ENCODE results near the gene CFAP299.
"Not testable (repeated sequence)": the region's sequence is repeated elsewhere in the genome, so short reads cannot be mapped to it uniquely, and the experiment has no call there.

Gene CFAP299

DNA sequence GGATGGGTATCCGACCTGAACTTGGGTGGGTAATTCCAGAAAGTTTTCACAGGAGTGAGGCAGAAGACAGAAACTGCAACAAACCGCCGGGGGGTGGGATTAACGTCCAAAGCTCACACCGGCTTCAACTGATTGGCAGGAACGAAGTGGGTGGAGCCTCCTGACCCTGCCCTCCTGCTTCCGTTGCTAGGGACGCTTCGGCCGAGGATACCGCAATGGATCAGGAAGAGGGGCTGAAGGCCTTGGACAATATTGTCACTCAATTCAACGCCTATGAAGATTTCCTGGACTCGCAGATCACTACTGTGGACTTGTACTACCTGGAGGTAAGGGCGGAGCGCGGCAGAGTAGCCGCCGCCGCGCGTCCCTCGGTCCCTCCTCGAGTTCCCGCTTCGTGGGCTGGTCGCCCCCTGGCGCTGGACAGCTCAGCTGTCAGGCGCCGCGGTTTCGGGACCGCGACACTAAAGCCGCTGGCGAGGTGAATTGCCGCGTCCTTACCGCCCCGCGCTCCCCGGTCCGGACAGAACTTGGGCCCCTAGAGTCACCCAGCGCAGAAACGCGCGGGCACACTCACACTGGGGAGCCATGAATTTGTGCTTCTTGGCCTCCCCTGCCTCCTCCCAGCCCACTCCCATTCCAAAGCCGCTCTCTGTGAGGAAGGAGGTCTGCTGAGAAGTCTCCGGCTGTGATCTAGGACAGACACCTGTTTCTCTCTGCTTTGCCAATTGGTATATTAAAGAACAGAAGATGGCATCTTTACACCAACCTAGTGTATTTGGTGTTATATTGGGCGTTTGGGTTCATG, at the start of gene CFAP299:
CFAP299 (plus strand) TSS at position 177 of the 805 bp plus-strand sequence.
- peak; percentile 88 for ATAC-seq
- DNase-seq = peak; percentile 77

DNA sequence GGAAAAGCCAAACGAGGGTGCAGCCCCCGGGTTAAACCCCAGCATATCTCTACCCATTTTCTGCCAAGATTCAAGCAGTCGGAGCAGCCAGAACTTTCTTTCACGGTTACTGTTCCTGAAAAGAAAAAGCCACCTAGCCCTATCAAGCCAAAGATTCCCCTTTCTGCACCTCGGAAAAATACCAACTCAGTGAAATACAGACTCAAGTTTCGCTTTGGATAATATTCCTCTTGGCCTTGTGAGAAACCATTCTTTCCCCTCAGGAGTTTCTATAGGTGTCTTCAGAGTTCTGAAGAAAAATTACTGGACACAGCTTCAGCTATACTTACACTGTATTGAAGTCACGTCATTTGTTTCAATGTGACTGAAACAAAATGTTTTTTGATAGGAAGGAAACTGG, 49.1 kb upstream of the CFAP299 start:
- ATAC-seq (no peak), DNase-seq (no peak)

DNA sequence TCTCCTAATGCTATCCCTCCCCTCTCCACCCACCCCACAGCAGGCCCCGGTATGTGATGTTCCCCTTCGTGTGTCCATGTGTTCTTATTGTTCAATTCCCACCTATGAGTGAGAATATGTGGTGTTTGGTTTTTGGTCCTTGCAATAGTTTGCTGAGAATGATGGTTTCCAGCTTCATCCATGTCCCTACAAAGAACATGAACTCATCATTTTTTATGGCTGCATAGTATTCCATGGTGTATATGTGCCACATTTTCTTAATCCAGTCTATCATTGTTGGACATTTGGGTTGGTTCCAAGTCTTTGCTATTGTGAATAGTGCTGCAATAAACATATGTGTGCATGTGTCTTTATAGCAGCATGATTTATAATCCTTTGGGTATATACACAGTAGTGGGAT, 44.9 kb upstream of the CFAP299 start:
- not testable (repeated sequence) for DNase-seq, ATAC-seq

DNA sequence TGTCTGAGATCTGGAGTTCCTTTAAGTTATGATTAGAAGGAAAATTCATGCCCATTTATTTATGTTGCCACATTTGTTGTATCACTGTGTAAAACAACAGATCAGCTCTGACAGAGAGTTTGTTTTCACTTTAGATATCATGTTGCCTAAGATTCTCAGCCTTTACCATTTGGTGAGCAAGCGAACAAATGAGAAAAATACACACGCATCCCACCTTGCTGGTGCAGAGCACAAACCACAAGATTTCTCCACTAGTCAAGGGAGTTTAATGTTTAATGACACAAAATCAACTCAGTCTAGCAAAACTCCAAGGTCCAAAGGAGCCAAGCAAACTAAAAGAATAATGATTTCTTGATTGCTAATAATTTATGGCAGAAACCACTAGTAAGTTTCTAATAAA, 41.3 kb upstream of the CFAP299 start:
- ATAC-seq = no peak

DNA sequence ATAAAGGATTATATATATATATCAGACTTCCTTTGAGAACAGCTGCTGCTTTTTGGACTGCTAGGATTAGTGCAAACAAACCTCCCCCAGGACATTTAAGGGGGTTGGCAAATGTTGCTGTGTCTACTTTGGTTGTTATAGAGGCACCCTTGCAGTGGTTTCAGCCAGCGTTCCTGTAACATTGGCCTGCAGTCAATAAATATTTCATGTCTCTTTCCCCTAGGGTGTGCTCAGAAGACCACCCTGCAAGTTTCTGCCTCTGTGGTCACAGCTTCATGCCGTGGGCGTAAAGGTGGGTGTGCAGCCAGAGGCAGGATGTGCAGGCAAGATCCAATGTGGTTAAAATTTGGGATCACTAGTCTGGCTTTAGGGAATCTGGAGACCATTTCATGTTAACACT, 40.2 kb upstream of the CFAP299 start:
- ATAC-seq (no peak), DNase-seq (no peak)

More for the DNA sequence above, 41.3 kb upstream of the CFAP299 start:
- DNase-seq = no peak

DNA sequence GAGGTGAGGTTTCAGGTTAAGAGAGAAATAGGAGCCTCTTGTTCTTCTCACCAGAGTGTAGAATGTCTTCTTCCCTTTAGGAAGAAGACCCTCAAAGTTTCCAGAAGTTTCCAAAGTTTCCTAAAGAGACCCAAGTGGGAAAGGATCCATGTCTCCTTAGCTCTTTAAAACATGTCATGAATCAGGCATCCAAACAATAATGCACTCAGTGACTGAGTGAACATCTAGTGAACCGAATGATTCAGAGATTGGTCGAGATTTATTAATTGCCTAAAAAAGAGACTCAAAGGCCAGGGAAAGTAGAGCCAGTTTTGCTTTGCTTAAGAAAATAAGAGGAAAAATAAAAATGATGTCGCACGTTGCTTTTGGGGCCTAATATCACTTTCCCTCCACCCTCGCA, 39.7 kb upstream of the CFAP299 start:
- DNase-seq = no peak
- no peak for ATAC-seq

DNA sequence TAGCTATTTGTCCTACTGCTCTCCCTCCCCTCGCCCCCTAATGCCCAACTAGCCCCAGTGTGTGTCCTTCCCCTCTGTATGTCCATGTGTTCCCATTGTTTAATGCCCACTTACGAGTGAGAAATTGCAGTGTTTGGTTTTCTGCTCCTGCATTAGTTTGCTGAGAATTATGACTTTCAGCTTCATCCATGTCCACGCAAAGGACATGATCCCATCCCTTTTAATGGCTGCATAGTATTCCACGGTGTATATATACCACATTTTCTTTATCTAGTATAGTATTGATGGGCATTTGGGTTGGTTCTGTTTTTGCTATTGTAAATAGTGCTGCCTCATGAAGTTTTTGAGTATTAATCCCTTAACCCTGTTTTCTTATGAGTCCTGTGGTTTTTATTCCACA, 33.6 kb upstream of the CFAP299 start:
- ATAC-seq = no peak
- no peak for DNase-seq

DNA sequence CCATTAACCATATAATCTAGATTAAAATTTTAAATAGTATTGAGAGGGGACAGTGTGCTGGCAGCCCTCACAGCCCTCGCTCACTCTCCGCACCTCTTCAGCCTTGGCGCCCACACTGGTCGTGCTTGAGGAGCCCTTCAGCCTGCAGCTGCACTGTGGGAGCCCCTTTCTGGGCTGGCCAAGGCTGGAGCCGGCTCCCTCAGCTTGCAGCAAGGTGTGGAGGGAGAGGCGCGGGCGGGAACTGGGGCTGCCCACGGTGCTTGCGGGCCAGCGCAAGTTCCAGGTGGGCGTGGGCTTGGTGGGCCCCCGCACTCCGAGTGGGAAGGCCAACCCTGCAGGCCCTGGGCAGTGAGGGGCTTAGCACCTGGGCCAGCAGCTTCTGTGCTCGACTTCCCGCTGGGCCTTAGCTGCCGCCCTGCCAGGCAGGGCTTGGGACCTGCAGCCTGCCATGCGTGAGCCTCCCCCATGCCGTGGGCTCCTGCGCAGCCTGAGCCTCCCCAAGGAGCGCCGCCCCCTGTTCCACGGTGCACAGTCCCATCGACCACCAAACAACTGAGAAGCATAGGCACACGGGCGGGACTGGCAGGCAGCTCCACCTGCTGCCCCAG, 32.8 kb upstream of the CFAP299 start:
- no peak for ATAC-seq
- no peak for DNase-seq

DNA sequence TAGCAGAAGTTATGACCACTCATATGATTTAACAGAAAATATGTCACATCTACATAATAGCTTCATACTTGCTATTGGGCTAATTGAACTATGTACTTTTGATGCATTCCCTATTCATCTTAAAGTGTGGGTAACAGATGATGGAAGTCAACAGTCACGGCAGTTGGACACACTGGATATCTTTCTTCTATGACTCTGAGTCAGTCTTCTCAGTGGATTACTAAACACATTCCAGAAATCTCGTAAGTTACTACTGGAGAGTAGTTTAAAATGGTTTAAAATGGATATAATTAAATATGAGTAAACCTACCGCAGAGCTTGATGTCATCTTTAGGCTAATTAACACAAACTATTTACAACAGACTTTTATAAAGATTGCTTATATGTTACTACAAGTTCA, 30.1 kb upstream of the CFAP299 start:
- DNase-seq = no peak

DNA sequence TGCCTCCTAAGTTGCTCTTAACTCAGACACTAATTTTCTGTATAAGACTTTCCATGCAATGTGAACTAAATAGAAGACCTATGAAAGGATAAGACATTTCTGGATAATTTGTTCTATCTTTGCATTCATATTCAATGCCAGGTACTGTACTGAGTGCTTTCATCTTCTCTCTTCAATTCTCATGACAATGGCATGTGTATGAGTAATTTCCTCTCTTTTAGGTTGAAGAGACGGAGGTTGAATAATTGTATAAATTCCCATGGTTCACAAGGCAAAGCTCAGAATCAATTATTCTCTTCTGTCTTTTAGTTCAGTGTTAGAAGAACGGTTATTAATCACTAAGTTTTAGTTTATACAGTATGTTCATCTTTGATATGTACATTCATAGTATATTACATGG, 29.3 kb upstream of the CFAP299 start:
- no peak for DNase-seq
- no peak for ATAC-seq

More for the DNA sequence above, 30.1 kb upstream of the CFAP299 start:
- no peak for ATAC-seq

DNA sequence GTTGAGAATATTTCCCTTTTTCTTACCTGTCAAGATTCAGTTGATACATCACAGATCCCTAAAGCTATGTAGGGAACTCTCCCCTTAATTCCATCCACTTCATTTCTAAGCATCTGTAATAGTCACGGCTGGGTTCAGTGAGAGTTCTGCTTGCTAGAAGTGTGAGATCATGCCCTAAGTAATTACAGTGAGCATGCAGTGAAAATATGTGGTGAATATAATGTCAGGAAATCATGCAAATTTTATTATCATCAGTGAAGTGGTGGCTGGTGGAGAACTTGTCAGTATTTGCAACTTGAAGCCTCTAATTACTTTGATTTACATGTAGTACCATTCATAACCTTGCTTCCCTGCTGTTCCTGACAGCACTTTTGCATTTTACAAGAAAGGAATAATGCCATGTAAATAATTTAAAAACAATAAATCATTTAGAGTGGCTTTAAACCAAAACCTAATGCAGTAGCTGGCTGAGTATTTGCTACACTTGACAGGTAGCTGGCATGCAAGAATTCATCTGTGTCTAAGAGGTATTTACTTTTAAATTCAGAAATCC, 28.3 kb upstream of the CFAP299 start:
- DNase-seq (no peak), ATAC-seq (no peak)

DNA sequence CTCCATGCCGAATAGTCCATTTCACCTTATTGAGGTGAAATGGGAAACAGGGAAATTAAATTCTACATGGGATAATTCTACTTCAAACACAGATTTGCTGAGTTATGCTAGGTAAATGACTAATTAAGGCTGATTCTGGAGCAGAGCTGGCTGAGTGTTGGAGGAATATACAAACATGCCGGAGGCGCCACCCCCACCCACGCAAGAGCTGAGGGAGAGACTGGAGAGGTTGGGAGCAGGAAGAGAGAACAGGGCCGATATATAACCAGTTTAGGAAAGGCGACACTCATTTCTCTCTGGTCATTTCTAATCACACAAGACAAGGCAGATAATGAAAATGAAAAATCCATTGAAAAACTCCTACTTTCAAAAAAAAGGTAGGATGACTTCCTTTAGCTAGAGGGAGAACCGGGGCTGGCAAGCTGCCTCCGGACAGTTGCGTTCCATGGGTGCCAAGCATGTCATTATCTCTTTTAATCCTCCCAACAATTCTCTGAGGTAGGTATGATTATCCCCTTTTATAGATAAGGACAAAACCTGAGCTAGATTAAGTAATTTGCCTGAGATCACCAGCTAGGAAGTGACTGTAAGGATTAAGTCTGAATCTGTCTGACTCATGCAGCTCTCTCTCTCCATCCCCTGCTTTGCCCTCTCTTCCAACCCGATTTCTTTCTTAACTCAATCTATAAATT, 27.6 kb upstream of the CFAP299 start:
- DNase-seq (no peak), ATAC-seq (no peak)

DNA sequence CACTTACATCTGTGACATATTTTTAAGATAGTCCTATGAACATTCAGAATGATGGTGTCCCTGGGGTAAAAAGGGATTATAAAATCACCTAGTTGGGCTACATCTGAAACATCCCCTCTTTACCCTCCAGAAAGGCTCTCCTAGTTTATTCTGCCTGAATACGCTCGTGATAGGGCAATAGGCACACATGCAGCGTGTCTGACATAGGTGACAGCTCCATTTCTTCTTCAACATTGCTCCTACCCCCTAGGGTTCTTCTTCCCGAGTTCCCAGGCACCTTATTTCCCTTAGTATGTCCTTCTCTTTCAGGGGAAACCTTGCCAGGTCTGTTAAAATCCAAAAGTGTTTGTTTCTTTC, 27.1 kb upstream of the CFAP299 start:
- ATAC-seq (no peak), DNase-seq (no peak)

DNA sequence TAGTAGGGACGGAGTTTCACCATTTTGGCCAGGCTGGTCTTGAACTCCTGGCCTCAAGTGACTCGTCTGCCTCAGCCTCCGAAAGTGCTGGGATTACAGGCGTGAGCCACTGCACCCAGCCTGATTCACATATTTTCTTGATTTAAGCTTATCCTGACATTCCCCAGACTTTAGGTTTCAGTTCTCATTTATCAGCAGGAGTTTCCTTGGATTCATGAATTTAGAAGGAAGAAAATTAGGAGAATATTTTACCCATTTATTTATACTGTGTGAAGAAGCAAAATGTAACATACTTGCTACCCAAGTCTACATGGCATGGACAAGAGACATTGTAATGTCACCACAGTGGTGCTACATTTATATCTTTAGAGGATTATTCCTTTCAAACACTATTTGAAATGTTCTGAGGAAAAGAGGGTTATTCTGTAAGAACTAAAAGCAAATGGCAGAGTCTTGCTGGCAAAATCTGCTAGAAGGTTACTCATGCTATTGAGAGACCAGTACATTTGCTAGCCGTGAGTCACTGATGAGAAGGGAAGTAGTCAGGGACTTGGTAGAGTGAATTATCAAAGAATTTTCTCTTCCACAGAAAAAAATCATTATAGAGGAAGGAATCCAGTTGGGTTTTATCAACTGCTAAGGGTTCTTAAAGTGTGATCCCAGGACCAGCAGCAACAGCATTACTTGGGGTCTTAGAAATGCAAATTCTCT, 26.1 kb upstream of the CFAP299 start:
- DNase-seq = no peak
- no peak for ATAC-seq

DNA sequence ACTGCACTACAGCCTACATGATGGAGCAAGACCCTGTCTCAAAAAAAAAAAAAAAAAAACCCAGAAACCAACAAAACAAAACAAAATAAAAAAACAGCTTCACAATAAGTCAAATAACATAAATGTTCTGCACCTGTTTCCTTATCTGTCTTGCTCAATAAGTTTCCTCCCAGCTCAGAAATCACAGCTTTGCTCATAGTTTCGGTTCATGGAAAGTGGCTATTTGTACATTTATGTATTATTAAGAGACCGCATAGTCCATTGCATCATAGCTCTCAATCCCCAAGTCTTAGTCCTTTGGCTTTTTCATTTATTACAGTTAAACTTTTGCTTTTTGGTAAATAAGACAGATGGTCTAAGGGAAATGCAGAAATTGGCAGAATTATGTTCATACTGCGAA, 24.4 kb upstream of the CFAP299 start:
- no peak for ATAC-seq
- DNase-seq = no peak

DNA sequence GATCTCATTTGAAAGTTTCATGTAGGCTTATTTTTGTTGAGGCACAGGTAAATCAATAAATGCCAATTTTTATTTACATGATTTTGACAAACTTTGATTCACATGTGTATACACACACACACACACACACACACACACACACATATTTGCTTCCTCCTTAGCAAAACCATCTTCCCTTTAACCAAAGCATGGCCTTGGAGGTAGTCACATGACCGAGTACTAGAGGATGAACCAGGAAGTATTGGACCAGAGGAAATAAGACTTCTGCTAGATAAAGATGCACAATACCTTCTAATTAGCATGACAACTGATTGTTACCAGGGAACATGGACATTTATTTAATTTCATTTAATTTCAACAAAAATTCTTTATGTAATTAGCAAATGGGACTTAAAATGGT, 23.4 kb upstream of the CFAP299 start:
- no peak for ATAC-seq
- DNase-seq = no peak

DNA sequence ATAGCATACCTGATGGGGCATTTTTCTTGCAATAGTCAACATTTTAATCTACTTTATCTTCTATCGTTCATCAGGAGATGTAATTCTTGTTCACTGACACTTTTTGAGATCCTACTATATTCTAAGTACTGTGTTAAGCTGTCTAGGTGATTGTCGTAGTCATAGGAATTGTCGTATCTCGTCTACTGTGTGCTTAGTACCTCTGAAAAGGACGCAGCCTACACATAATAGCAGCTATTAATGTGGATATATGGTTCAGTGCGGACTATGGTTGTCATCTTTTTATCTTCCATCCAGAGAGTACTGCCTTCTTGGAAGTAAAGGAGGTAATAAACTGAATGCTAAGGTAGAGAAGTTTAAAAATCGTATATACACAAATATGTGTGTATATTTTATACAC, 21.9 kb upstream of the CFAP299 start:
- DNase-seq (no peak), ATAC-seq (no peak)

DNA sequence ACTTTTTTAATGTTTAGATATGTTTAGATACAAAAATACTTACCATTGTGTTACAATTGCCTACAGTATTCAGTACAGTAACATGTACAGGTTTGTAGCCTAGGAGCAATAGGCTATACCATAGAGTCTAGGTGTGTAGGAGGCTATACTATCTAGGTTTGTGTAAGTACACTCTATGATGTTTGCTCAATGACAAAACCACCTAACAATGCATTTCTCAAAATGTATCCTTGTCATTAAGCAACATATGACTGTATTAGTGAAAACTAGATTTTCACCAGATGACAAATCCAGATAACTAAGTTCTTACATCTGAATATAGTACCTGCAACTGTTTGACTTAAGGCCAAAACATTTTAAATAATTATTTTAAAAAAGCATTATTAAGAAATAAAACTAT, 19.7 kb upstream of the CFAP299 start:
- ATAC-seq, DNase-seq: not testable (repeated sequence)

DNA sequence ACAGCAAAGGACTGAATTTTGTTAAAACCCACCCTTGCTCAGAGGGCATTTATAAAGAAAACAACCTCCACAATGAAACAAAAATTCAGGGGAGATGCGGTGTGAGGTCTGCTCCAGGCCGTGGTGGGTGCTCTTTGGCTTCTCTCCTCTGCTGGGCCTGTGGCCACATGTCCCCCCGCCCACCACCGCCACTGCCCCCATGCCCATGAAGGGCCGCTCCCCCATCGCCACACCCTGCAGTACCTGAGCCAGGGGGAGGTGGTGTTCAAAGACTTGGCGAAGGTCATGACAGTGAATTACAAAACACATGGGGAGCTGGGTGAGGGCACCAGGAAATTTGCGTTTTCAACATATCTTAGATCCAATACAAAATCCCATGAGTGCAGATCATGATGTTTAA, 14.2 kb upstream of the CFAP299 start:
- ATAC-seq (no peak), DNase-seq (no peak)

DNA sequence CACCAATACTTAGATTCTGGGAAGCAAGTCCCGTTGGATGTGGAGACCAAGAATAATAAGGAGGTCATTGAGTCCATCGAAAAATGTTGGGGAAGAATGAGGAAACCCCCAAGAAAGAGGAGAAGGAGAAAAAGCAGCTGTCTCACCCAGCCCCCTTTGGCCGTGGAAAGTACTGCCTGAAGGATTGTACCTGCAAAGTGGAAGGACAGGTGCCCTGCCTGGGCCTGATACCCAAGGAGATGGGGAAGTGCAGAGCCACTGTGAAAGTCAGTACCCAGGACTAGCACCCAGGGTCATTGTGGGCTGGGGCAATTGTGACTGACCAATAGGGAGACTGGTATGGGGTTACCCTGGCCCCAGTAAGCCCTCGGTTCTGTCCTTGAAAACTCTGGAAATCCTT, 13.8 kb upstream of the CFAP299 start:
- no peak for ATAC-seq
- DNase-seq = no peak

DNA sequence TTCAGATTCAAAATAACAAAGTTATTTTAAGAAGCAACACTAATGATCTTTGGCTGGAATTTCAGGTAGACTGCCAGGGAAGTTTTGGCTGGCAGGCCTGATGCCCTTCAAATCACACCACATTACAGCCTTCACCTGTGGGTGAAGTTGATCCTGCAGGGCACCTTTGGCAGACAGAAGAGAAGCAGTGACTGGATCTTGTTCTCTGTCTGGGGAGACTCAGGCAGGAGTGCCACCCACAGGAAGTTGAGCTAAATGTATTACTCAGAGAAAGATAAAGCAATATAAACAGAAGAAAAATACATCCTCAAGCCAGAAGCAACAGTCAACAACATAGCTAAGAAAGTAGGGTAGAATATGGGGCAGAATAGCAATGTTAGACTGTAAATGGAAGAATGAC, 12.8 kb upstream of the CFAP299 start:
- ATAC-seq (no peak), DNase-seq (no peak)

DNA sequence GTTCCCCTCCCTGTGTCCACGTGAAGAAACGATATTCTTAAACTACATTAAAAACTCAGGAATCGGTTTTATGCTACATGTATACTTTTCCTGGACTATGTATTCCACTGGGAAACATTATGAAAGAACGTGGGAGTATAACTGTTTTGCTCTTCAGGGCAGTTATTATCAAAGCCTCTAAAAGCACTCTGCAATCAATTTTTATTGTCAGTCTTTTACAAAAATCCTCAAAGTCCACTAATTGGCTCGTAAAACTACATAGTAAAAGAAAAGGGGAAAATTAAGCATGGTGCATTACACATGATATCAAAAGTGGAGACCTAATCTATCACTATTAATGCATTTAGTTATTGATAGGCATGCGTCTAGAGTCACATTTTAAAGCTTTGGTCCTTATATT, 11.4 kb upstream of the CFAP299 start:
- ATAC-seq (no peak), DNase-seq (no peak)

DNA sequence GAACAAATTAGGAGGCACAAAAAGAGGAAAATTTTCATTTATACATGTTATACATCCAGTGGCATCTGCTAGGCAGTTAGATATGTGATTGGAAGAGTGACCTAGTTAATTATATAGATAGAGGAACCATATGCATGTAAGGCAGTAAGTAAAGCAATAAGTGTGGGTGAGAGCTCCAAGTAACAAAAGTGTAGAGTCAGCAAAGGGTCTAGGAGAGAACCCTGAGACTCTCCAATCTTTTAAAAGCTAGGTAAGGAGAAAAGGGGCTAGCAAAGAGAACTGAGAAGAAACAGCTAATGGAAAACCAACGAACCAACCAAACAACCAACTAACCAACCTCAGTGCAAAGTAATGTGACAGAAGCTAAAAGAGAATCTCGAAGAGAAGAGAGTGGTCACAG, 3.8 kb upstream of the CFAP299 start:
- DNase-seq (no peak), ATAC-seq (no peak)
